Posterior vena cava (tissue), 2 donors: ENCODE data around the gene KSR1. TPM values are rescaled to one million over a fixed set of nuclear protein-coding genes. Genes with fewer than 3 reads are reported as not detected.
A peak's percentile ranks its signal among the peaks of the same experiment; 100 is the strongest.

Experiments
- DNase-seq: peaks from one replicate; pipeline ENCODE4 v3.0.0-alpha.2; 2020; ENCODE audit warnings: low spot score
- intact Hi-C, 2 donors: fragments of 100-400 bp; cut with DNase I; formaldehyde crosslinking; loops; one replicate each; pipeline versions ENCODE4 v1.14.1 to v1.14.2; 2022 to 2023
- total RNA-seq, 2 donors: library from RNA; stranded (reverse); fragmentation: NEBNext Ultra II Directional; extraction: Animal tissue kit (Norgen Biotek cat#: 25700); gene quantifications; one replicate each; pipeline ENCODE4 v1.2.1, GENCODE V29; 2021
- donor health status: DM: yes; HTN: yes; CAD: no.
- donor health status: DM: yes; HTN: yes; CAD: no.

The KSR1 gene
- total RNA-seq, 2 donors from 2014 or later = 30.3 to 35.5 TPM

- DNase-seq = no peak
- intact Hi-C loops = loop anchor here in 1 of 2 donors (10.0 kb wide), 1 partner anchor 57 kb away; no protein-coding TSS in a partner anchor
Measured at GRCh38 chr17:27551701-27552248, 95.5 kb downstream of the KSR1 start.

- DNase-seq = no peak
- intact Hi-C loops = loop anchor here in 1 of 2 donors (10.0 kb wide), 1 partner anchor 58 kb away; no protein-coding TSS in a partner anchor
Measured at GRCh38 chr17:27552276-27552732, 96.1 kb downstream of the KSR1 start.

GRCh38 chr17:27553019-27553511, 96.8 kb downstream of the KSR1 start:
- peak; percentile 74 for DNase-seq
- intact Hi-C loops = loop anchor here in 1 of 2 donors (10.0 kb wide), 1 partner anchor 58 kb away; no protein-coding TSS in a partner anchor

- peak; percentile 67 for DNase-seq
- intact Hi-C loops = loop anchor here in 1 of 2 donors (10.0 kb wide), 1 partner anchor 59 kb away; no protein-coding TSS in a partner anchor
Measured at GRCh38 chr17:27554152-27554551, 97.9 kb downstream of the KSR1 start.

- intact Hi-C loops = loop anchor here (1.0 to 10.0 kb wide), 2 partner anchors 30 to 60 kb away; no protein-coding TSS in a partner anchor
Measured at GRCh38 chr17:27554911-27555310, 98.7 kb downstream of the KSR1 start.

GRCh38 chr17:27555339-27555738, 99.1 kb downstream of the KSR1 start:
- intact Hi-C loops = loop anchor here (1.0 to 10.0 kb wide), 2 partner anchors 30 to 61 kb away; no protein-coding TSS in a partner anchor
- no peak for DNase-seq

More at GRCh38 chr17:27554911-27555310, 98.7 kb downstream of the KSR1 start:
- no peak for DNase-seq

GRCh38 chr17:27558341-27558740, 102.1 kb downstream of the KSR1 start:
- intact Hi-C loops = loop anchor here in 1 of 2 donors (10.0 kb wide), 1 partner anchor 64 kb away; no protein-coding TSS in a partner anchor
- no peak for DNase-seq

GRCh38 chr17:27558842-27559505, 102.7 kb downstream of the KSR1 start:
- DNase-seq = peak; percentile 69
- intact Hi-C loops = loop anchor here in 1 of 2 donors (10.0 kb wide), 1 partner anchor 64 kb away; no protein-coding TSS in a partner anchor

GRCh38 chr17:27559506-27560481, 103.5 kb downstream of the KSR1 start:
- peak; percentile 91 for DNase-seq
- intact Hi-C loops = loop anchor here in 1 of 2 donors (10.0 kb wide), 1 partner anchor 65 kb away; no protein-coding TSS in a partner anchor

- intact Hi-C loops = no loop called here
- peak; percentile 73 for DNase-seq
Measured at GRCh38 chr17:27560668-27561067, 104.4 kb downstream of the KSR1 start.

- intact Hi-C loops = no loop called here
- DNase-seq = no peak
Measured at GRCh38 chr17:27562777-27563455, 106.7 kb downstream of the KSR1 start.

GRCh38 chr17:27563532-27563931, 107.3 kb downstream of the KSR1 start:
- intact Hi-C loops = no loop called here

GRCh38 chr17:27564463-27564862, 108.2 kb downstream of the KSR1 start:
- DNase-seq = no peak
- intact Hi-C loops = no loop called here

More at GRCh38 chr17:27563532-27563931, 107.3 kb downstream of the KSR1 start:
- DNase-seq = no peak

GRCh38 chr17:27565874-27566670, 109.8 kb downstream of the KSR1 start:
- intact Hi-C loops = no loop called here
- DNase-seq = peak; percentile 54

- intact Hi-C loops = no loop called here
Measured at GRCh38 chr17:27566671-27567562, 110.7 kb downstream of the KSR1 start.

GRCh38 chr17:27567563-27567859, 111.3 kb downstream of the KSR1 start:
- intact Hi-C loops = no loop called here
- DNase-seq = no peak

More at GRCh38 chr17:27566671-27567562, 110.7 kb downstream of the KSR1 start:
- peak; percentile 40 for DNase-seq

GRCh38 chr17:27568216-27568615, 112.0 kb downstream of the KSR1 start:
- DNase-seq = no peak
- intact Hi-C loops = no loop called here
